ENCODE results near the gene RFXANK. TPM values are rescaled to one million over a fixed set of nuclear protein-coding genes. Genes with fewer than 3 reads are reported as not detected.

Gene RFXANK
- total RNA-seq, 3 donors from 2014 or later (not counting 1 experiment from before 2014, with no cell fraction given) = 50.1 to 67.5 (median 66.0) TPM

DNA sequence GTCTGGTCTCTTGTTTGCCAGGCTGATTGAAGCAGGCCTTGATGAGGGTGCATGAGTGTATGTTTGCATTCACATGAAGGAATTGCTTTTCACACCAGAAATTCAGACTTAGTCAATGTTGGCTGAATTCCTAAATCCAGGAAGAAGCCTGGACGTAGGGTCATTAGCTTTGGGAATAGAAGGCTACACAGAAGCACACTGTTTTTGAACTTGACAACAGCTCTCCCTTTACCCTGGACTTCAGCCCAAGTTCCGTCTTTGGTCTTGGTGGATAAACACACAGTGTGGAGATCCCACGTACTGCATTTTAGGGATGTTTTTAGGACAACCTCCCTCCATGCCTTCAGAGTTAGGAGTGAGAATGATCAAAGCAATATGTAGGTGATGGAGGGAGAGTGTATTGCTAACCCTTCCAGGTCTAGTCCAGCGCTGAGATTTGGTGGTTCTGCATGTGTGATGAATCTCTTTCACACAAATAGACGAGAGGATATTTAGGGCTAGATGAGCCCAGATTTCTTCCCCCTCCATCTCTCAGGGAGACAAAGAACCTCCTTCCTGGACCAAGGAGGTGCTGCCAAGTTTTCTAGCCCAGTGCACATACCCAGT, 58.2 kb downstream of the RFXANK start:
- Histone ChIP-seq H3K27ac (ENCODE audit: low read length) (no peak overlapping the region), H3K4me1 (ENCODE audit: control insufficient read depth, insufficient read depth, low read length) (no peaks in the 10 kb centered on the region), H3K9me3 (ENCODE audit: control insufficient read depth, insufficient read depth, low read length) (no peaks in the 10 kb centered on the region), H3K4me3 (ENCODE audit: low read length) (no peak overlapping the region), H3K36me3 (ENCODE audit: control insufficient read depth, insufficient read depth, low read length) (no peaks in the 10 kb centered on the region), H3K27me3 (ENCODE audit: control insufficient read depth, insufficient read depth, low read length) (no peaks in the 10 kb centered on the region)
- H3K27ac Mint-ChIP-seq = no peak overlapping the region
- ATAC-seq (no peak), DNase-seq (no peak)
- no peaks in the 10 kb centered on the region for H3K4me1 Mint-ChIP-seq
- H3K27me3 Mint-ChIP-seq (ENCODE audit: low read depth in 2 of 2) = peaks cover 19 to 27% of the 10 kb centered on the region in 2 donors
- TF ChIP-seq, protein P1, sequence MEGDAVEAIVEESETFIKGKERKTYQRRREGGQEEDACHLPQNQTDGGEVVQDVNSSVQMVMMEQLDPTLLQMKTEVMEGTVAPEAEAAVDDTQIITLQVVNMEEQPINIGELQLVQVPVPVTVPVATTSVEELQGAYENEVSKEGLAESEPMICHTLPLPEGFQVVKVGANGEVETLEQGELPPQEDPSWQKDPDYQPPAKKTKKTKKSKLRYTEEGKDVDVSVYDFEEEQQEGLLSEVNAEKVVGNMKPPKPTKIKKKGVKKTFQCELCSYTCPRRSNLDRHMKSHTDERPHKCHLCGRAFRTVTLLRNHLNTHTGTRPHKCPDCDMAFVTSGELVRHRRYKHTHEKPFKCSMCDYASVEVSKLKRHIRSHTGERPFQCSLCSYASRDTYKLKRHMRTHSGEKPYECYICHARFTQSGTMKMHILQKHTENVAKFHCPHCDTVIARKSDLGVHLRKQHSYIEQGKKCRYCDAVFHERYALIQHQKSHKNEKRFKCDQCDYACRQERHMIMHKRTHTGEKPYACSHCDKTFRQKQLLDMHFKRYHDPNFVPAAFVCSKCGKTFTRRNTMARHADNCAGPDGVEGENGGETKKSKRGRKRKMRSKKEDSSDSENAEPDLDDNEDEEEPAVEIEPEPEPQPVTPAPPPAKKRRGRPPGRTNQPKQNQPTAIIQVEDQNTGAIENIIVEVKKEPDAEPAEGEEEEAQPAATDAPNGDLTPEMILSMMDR (IDR thresholded peaks at IDR 0.05) = no peak
- H3K9me3 Mint-ChIP-seq = no peaks in the 10 kb centered on the region
- intact Hi-C loops (cut with micrococcal nuclease) = no loop called here
- WGBS (ENCODE audit: insufficient coverage) = 88% methylated on average over 3 of the region's 5 CpGs
- H3K4me3 Mint-ChIP-seq = no peak overlapping the region
- no peaks in the 10 kb centered on the region for H3K36me3 Mint-ChIP-seq

Other genes with a start within 250 kb of the RFXANK start
- 100 to 1,000 TPM; 220 to 237 (median 236) TPM for gene SUGP2, start 158.7 kb upstream of the RFXANK start, total RNA-seq
- 10 to 100 TPM; 19.3 to 21.2 (median 21.0) TPM for gene ARMC6, start 158.7 kb upstream of the RFXANK start, total RNA-seq
- gene SLC25A42, start 128.3 kb upstream of the RFXANK start, total RNA-seq = 10 to 100 TPM; 34.6 to 50.3 (median 41.8) TPM
- gene TMEM161A, start 53.8 kb upstream of the RFXANK start, total RNA-seq = 10 to 100 TPM; 13.9 to 16.5 (median 14.2) TPM
- gene MEF2B, start 22.0 kb upstream of the RFXANK start, total RNA-seq = 1 to 10 TPM; 4.7 to 7.0 (median 5.6) TPM
- gene BORCS8, start 106 bp upstream of the RFXANK start, total RNA-seq = 10 to 100 TPM; 28.2 to 42.4 (median 33.2) TPM
- 10 to 100 TPM; 14.7 to 16.7 (median 16.4) TPM for gene NR2C2AP, start 11.2 kb downstream of the RFXANK start, total RNA-seq
- gene NCAN, start 19.7 kb downstream of the RFXANK start, total RNA-seq = not detected
- not detected for gene TM6SF2, start 81.0 kb downstream of the RFXANK start, total RNA-seq
- gene SUGP1, start 128.3 kb downstream of the RFXANK start, total RNA-seq = 10 to 100 TPM; 64.7 to 86.5 (median 75.8) TPM
- gene MAU2, start 128.6 kb downstream of the RFXANK start, total RNA-seq = 100 to 1,000 TPM; 144 to 164 (median 151) TPM
- 100 to 1,000 TPM; 209 to 232 (median 230) TPM for gene GATAD2A, start 213.4 kb downstream of the RFXANK start, total RNA-seq